ENCODE results near the gene YIF1B. TPM values are rescaled to one million over a fixed set of nuclear protein-coding genes. Genes with fewer than 3 reads are reported as not detected.
A peak's percentile ranks its signal among the peaks of the same experiment; 100 is the strongest.
"Not testable (repeated sequence)": the region's sequence is repeated elsewhere in the genome, so short reads cannot be mapped to it uniquely, and the experiment has no call there.

Gene YIF1B
- total RNA-seq, result 10 to 100 TPM; 14.9 to 31.0 TPM

- Histone ChIP-seq H3K9me3 (no peaks in the 10 kb centered on the region), H3K4me1 (ENCODE audit: control insufficient read depth in 1 of 2, low read depth in 2 of 2) (peaks cover 9 to 28% of the 10 kb centered on the region in 2 donors), H3K36me3 (no peaks in the 10 kb centered on the region), H3K27ac (peak within 1 kb of the TSS; percentile 80 to 84), H3K4me3 (peak within 1 kb of the TSS; percentile 82), H3K27me3 (replicated peaks; ENCODE audit: insufficient read depth) (no peaks in the 10 kb centered on the region)
- TF ChIP-seq, protein P1, sequence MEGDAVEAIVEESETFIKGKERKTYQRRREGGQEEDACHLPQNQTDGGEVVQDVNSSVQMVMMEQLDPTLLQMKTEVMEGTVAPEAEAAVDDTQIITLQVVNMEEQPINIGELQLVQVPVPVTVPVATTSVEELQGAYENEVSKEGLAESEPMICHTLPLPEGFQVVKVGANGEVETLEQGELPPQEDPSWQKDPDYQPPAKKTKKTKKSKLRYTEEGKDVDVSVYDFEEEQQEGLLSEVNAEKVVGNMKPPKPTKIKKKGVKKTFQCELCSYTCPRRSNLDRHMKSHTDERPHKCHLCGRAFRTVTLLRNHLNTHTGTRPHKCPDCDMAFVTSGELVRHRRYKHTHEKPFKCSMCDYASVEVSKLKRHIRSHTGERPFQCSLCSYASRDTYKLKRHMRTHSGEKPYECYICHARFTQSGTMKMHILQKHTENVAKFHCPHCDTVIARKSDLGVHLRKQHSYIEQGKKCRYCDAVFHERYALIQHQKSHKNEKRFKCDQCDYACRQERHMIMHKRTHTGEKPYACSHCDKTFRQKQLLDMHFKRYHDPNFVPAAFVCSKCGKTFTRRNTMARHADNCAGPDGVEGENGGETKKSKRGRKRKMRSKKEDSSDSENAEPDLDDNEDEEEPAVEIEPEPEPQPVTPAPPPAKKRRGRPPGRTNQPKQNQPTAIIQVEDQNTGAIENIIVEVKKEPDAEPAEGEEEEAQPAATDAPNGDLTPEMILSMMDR (IDR thresholded peaks at IDR 0.05), result no peak
- peak; percentile 82 for ATAC-seq (ENCODE audit: insufficient number of reproducible peaks, low FRiP score, low read depth)
- peak; percentile 91 for DNase-seq (ENCODE audit: low spot score)
Measured at GRCh38 chr19:38315657-38316476, at the start of gene YIF1B. Gene YIF1B (minus strand): TSS chr19:38315947. CDS start chr19:38315917, 30 bp downstream.

DNA sequence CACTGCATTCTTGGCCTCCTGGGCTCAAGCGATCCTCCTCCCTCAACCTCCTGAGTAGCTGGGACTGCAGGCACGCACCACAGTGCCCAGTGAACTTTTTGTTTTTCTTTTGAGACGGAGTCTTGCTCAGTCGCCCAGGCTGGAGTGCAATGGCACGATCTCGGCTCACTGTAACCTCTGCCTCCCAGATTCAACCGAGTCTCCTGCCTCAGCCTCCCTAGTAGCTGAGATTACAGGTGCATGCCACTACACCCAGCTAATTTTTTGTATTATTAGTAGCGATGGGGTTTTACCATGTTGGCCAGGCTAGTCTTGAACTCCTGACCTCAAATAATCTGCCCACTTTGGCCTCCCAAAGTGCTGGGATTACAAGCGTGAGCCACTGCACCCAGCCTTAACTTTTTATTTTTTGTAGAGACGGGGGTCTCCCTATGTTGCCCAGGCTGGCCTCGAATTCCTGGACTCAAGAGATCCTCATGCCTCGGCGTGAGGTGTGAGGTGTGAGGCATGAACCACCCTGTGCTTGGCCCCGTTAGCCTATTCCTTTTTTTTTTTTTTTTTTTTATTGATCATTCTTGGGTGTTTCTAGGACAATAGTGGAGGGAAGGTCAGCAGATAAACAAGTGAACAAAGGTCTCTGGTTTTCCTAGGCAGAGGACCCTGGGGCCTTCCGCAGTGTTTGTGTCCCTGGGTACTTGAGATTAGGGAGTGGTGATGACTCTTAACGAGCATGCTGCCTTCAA is 47.4 kb upstream of the YIF1B start:
- H3K9me3 ChIP-seq; H3K36me3 ChIP-seq; H3K27ac ChIP-seq; ATAC-seq (ENCODE audit: insufficient number of reproducible peaks, low FRiP score, low read depth); DNase-seq (ENCODE audit: low spot score); H3K27me3 ChIP-seq (replicated peaks; ENCODE audit: insufficient read depth): not testable (repeated sequence)
- H3K4me1 ChIP-seq (ENCODE audit: control insufficient read depth in 1 of 2, low read depth in 2 of 2), result peaks cover 8 to 17% of the 10 kb centered on the region in 2 donors
- peak overlapping the region; percentile 82 for H3K4me3 ChIP-seq

- Histone ChIP-seq H3K27me3 (replicated peaks; ENCODE audit: insufficient read depth) (no peaks in the 10 kb centered on the region), H3K4me1 (ENCODE audit: control insufficient read depth in 1 of 2, low read depth in 2 of 2) (peaks cover 8 to 17% of the 10 kb centered on the region in 2 donors), H3K36me3 (no peaks in the 10 kb centered on the region), H3K4me3 (peak overlapping the region; percentile 82), H3K27ac (no peak overlapping the region), H3K9me3 (no peaks in the 10 kb centered on the region)
- TF ChIP-seq, protein P1 (IDR thresholded peaks at IDR 0.05), result no peak
- DNase-seq (ENCODE audit: low spot score) (no peak), ATAC-seq (ENCODE audit: insufficient number of reproducible peaks, low FRiP score, low read depth) (no peak)
Measured at GRCh38 chr19:38362076-38362945, 46.6 kb upstream of the YIF1B start.

- no peak overlapping the region for H3K27ac ChIP-seq
- DNase-seq (ENCODE audit: low spot score) (no peak), ATAC-seq (ENCODE audit: insufficient number of reproducible peaks, low FRiP score, low read depth) (peak; percentile 21)
- H3K4me3 ChIP-seq, result peak overlapping the region; percentile 82
- peaks cover 8 to 17% of the 10 kb centered on the region in 2 donors for H3K4me1 ChIP-seq (ENCODE audit: control insufficient read depth in 1 of 2, low read depth in 2 of 2)
- no peaks in the 10 kb centered on the region for H3K36me3 ChIP-seq
- H3K9me3 ChIP-seq, result no peaks in the 10 kb centered on the region
- TF ChIP-seq, protein P1 (IDR thresholded peaks at IDR 0.05), result peak; percentile 53
- no peaks in the 10 kb centered on the region for H3K27me3 ChIP-seq (replicated peaks; ENCODE audit: insufficient read depth)
Measured at GRCh38 chr19:38361633-38362075, 45.9 kb upstream of the YIF1B start.

- ATAC-seq (ENCODE audit: insufficient number of reproducible peaks, low FRiP score, low read depth) (no peak), DNase-seq (ENCODE audit: low spot score) (no peak)
- Histone ChIP-seq H3K4me1 (ENCODE audit: control insufficient read depth in 1 of 2, low read depth in 2 of 2) (peaks cover 8 to 17% of the 10 kb centered on the region in 2 donors), H3K4me3 (peak overlapping the region; percentile 82), H3K27ac (no peak overlapping the region), H3K36me3 (no peaks in the 10 kb centered on the region), H3K9me3 (no peaks in the 10 kb centered on the region), H3K27me3 (replicated peaks; ENCODE audit: insufficient read depth) (no peaks in the 10 kb centered on the region)
- TF ChIP-seq, protein P1 (IDR thresholded peaks at IDR 0.05), result no peak
Measured at GRCh38 chr19:38360839-38361631, 45.3 kb upstream of the YIF1B start.

Measured in thoracic aorta (tissue), 2 donors.